Neural cell (in vitro differentiated cells): ENCODE results near the gene MTX2. TPM values are rescaled to one million over a fixed set of nuclear protein-coding genes. Genes with fewer than 3 reads are reported as not detected.

ENCODE experiments used
- H2AFZ ChIP-seq: fragments of 200-600, 300-800 bp; sonication (generic), shearing (Covaris generic); 2 replicates; pipeline ENCODE4 v1.6.0; 2014; ENCODE audit warnings: low read depth, mild to moderate bottlenecking, antibody characterized with exemption, low read length, moderate library complexity
- H3F3A ChIP-seq: fragments of 200-600 bp; shearing (Covaris generic); 2 replicates; pipeline ENCODE4 v1.6.1; 2016; ENCODE audit warnings: mild to moderate bottlenecking, moderate library complexity, mixed read lengths, antibody characterized with exemption, low read length; ENCODE audit not compliant: insufficient read depth, poor library complexity, severe bottlenecking
- H3K27ac ChIP-seq: fragments of 200-600, 300-800 bp; sonication (generic), shearing (Covaris generic); 2 replicates; pipeline ENCODE4 v1.5.1; 2014; ENCODE audit warnings: mild to moderate bottlenecking, low read length, moderate library complexity
- H3K27me3 ChIP-seq: fragments of 300-800, 200-600 bp; sonication (generic), shearing (Covaris generic); 2 replicates; pipeline ENCODE4 v1.6.0; 2014; ENCODE audit warnings: mild to moderate bottlenecking, low read depth, low read length, moderate library complexity; ENCODE audit not compliant: insufficient read depth
- H3K36me3 ChIP-seq: fragments of 300-800, 200-600 bp; sonication (generic), shearing (Covaris generic); 2 replicates; pipeline ENCODE4 v1.5.1; 2014; ENCODE audit warnings: mild to moderate bottlenecking, antibody characterized with exemption, low read length, moderate library complexity; ENCODE audit not compliant: insufficient read depth
- H3K4me2 ChIP-seq: fragments of 300-800, 200-600 bp; sonication (generic), shearing (Covaris generic); 2 replicates; pipeline ENCODE4 v1.6.0; 2014; ENCODE audit warnings: mild to moderate bottlenecking, low read length
- H3K4me3 ChIP-seq: fragments of 300-800, 200-600 bp; sonication (generic), shearing (Covaris generic); 2 replicates; pipeline ENCODE4 v1.5.1; 2014; ENCODE audit warnings: mild to moderate bottlenecking, low read length, moderate library complexity
- H3K79me2 ChIP-seq: fragments of 200-600 bp; shearing (Covaris generic); replicated peaks from 2 replicates; pipeline ENCODE4 v1.6.0; 2014; ENCODE audit warnings: mild to moderate bottlenecking, low read length, moderate library complexity; ENCODE audit not compliant: insufficient read depth
- H3K9ac ChIP-seq: fragments of 300-800, 200-600 bp; sonication (generic), shearing (Covaris generic); 2 replicates; pipeline ENCODE4 v1.6.1; 2016; ENCODE audit warnings: mild to moderate bottlenecking, low read length, mixed read lengths
- H3K9me2 ChIP-seq: fragments of 200-600 bp; shearing (Covaris generic); 2 replicates; pipeline ENCODE4 v1.6.1; 2016; ENCODE audit warnings: mild to moderate bottlenecking, low read length, mixed read lengths; ENCODE audit not compliant: insufficient read depth
- H3K9me3 ChIP-seq: fragments of 200-600, 300-800 bp; sonication (generic), shearing (Covaris generic); 2 replicates; pipeline ENCODE4 v1.6.1; 2016; ENCODE audit warnings: mild to moderate bottlenecking, mixed run types, low read length, moderate library complexity, mixed read lengths
- H4K20me1 ChIP-seq: fragments of 200-600 bp; shearing (Covaris generic); 2 replicates; pipeline ENCODE4 v1.6.1; 2016; ENCODE audit warnings: mild to moderate bottlenecking, mixed run types; ENCODE audit not compliant: insufficient read depth
- EP300 ChIP-seq: fragments of 450-650 bp; conservative IDR thresholded peaks from 2 replicates; pipeline ENCODE4 v1.6.1; 2014; ENCODE audit warnings: antibody characterized with exemption, mild to moderate bottlenecking, moderate library complexity; ENCODE audit not compliant: poor library complexity, severe bottlenecking
- EZH2 ChIP-seq: fragments of 200-600, 300-800 bp; shearing (Covaris generic), sonication (generic); IDR thresholded peaks from 2 replicates; pipeline ENCODE4 v1.6.1; 2014; ENCODE audit warnings: antibody characterized with exemption, low read length, borderline replicate concordance, mild to moderate bottlenecking; ENCODE audit not compliant: insufficient read depth, poor library complexity, severe bottlenecking
- MXI1 ChIP-seq: fragments of 450-650 bp; conservative IDR thresholded peaks from 2 replicates; pipeline ENCODE4 v1.6.1; 2014; ENCODE audit warnings: antibody characterized with exemption, mild to moderate bottlenecking; ENCODE audit not compliant: poor library complexity, severe bottlenecking
- POLR2AphosphoS5 ChIP-seq: IDR thresholded peaks from 2 replicates; pipeline ENCODE4 v1.6.1; 2012
- RAD21 ChIP-seq: fragments of 450-650 bp; conservative IDR thresholded peaks from 2 replicates; pipeline ENCODE4 v1.6.1; 2014; ENCODE audit warnings: antibody characterized with exemption, mild to moderate bottlenecking, moderate library complexity
- SMC3 ChIP-seq: fragments of 450-650 bp; conservative IDR thresholded peaks from 2 replicates; pipeline ENCODE4 v1.6.1; 2014; ENCODE audit warnings: antibody characterized with exemption, mild to moderate bottlenecking, moderate library complexity; ENCODE audit not compliant: poor library complexity
- TAF1 ChIP-seq: IDR thresholded peaks from 2 replicates; pipeline ENCODE4 v1.6.1; 2012; ENCODE audit warnings: low read depth
- polyA plus RNA-seq: library from polyadenylated mRNA; depleted of rRNA; stranded (reverse); fragments of >200 nt; gene quantifications from 2 replicates; pipeline ENCODE4 v1.2.3, GENCODE V29; 2014
- TF ChIP-seq, protein P1 (sequence below): fragments of 450-650 bp; IDR thresholded peaks from 2 replicates; pipeline ENCODE4 v1.5.1; 2014; ENCODE audit warnings: antibody characterized with exemption, mild to moderate bottlenecking, moderate library complexity; ENCODE audit not compliant: poor library complexity, severe bottlenecking
- TF ChIP-seq, protein P2 (sequence below): IDR thresholded peaks from 2 replicates; pipeline ENCODE4 v1.6.1; 2012; ENCODE audit warnings: borderline replicate concordance

MTX2 gene
- polyA plus RNA-seq, 1 donor from 2014 or later: 128 TPM

DNA sequence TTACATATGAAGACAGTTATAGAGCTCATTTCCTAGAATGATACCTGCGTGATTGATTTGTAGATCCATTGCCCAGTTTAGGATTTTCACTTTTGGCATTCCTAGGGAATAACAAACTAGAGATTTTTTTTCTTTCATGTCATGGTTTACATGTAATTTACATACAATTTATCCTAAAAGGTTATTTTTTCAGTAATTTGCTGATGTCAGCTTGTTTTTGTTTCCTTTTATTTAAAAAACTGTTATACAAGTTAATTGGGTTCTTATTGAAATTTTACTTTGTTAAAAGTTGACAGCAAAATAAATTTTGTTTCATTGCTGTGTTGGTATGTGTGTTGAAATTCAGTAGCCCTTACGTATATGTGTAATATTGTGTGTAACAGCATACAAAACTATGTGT lies 23.4 kb downstream of the MTX2 start:
- TF ChIP-seq TAF1: no peak
- no peak for TF ChIP-seq SMC3
- no peak for TF ChIP-seq EP300
- TF ChIP-seq RAD21: no peak
- no peak for TF ChIP-seq POLR2AphosphoS5
- no peak for TF ChIP-seq MXI1
- TF ChIP-seq, protein P1, sequence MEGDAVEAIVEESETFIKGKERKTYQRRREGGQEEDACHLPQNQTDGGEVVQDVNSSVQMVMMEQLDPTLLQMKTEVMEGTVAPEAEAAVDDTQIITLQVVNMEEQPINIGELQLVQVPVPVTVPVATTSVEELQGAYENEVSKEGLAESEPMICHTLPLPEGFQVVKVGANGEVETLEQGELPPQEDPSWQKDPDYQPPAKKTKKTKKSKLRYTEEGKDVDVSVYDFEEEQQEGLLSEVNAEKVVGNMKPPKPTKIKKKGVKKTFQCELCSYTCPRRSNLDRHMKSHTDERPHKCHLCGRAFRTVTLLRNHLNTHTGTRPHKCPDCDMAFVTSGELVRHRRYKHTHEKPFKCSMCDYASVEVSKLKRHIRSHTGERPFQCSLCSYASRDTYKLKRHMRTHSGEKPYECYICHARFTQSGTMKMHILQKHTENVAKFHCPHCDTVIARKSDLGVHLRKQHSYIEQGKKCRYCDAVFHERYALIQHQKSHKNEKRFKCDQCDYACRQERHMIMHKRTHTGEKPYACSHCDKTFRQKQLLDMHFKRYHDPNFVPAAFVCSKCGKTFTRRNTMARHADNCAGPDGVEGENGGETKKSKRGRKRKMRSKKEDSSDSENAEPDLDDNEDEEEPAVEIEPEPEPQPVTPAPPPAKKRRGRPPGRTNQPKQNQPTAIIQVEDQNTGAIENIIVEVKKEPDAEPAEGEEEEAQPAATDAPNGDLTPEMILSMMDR: no peak
- TF ChIP-seq EZH2: no peak
- TF ChIP-seq, protein P2, sequence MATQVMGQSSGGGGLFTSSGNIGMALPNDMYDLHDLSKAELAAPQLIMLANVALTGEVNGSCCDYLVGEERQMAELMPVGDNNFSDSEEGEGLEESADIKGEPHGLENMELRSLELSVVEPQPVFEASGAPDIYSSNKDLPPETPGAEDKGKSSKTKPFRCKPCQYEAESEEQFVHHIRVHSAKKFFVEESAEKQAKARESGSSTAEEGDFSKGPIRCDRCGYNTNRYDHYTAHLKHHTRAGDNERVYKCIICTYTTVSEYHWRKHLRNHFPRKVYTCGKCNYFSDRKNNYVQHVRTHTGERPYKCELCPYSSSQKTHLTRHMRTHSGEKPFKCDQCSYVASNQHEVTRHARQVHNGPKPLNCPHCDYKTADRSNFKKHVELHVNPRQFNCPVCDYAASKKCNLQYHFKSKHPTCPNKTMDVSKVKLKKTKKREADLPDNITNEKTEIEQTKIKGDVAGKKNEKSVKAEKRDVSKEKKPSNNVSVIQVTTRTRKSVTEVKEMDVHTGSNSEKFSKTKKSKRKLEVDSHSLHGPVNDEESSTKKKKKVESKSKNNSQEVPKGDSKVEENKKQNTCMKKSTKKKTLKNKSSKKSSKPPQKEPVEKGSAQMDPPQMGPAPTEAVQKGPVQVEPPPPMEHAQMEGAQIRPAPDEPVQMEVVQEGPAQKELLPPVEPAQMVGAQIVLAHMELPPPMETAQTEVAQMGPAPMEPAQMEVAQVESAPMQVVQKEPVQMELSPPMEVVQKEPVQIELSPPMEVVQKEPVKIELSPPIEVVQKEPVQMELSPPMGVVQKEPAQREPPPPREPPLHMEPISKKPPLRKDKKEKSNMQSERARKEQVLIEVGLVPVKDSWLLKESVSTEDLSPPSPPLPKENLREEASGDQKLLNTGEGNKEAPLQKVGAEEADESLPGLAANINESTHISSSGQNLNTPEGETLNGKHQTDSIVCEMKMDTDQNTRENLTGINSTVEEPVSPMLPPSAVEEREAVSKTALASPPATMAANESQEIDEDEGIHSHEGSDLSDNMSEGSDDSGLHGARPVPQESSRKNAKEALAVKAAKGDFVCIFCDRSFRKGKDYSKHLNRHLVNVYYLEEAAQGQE: no peak
- Histone ChIP-seq H3K9me2 (no peaks in the 10 kb centered on the region), H4K20me1 (no peaks in the 10 kb centered on the region), H3K4me3 (no peak overlapping the region), H3F3A (no peaks in the 10 kb centered on the region), H3K79me2 (peaks cover 10% of the 10 kb centered on the region), H3K27me3 (no peaks in the 10 kb centered on the region), H2AFZ (no peak overlapping the region), H3K4me2 (no peak overlapping the region), H3K36me3 (no peaks in the 10 kb centered on the region), H3K9ac (no peak overlapping the region), H3K9me3 (no peaks in the 10 kb centered on the region), H3K27ac (no peak overlapping the region)

- Histone ChIP-seq H3K27me3 (no peaks in the 10 kb centered on the region), H3F3A (no peaks in the 10 kb centered on the region), H4K20me1 (no peaks in the 10 kb centered on the region), H3K4me2 (no peak overlapping the region), H3K9me3 (no peaks in the 10 kb centered on the region), H3K9ac (no peak overlapping the region), H3K79me2 (peaks cover 10% of the 10 kb centered on the region), H3K4me3 (no peak overlapping the region), H3K36me3 (no peaks in the 10 kb centered on the region), H3K9me2 (no peaks in the 10 kb centered on the region), H2AFZ (no peak overlapping the region), H3K27ac (no peak overlapping the region)
- TF ChIP-seq RAD21 (no peak), MXI1 (no peak), EP300 (no peak), TAF1 (no peak), SMC3 (no peak), POLR2AphosphoS5 (no peak), EZH2 (no peak)
- TF ChIP-seq, protein P2: no peak
- TF ChIP-seq, protein P1: no peak
Measured at GRCh38 chr2:176293334-176293733, 24.1 kb downstream of the MTX2 start.
